AG10803 (cell line): Measurements from ENCODE around the gene PTPRE.

Source experiments
- DNase-seq: peaks from one replicate; pipeline ENCODE4 v3.0.0; 2010; ENCODE audit warnings: low read depth
- H3K4me3 ChIP-seq: 2 replicates; pipeline ENCODE4 v1.5.1; 2011; ENCODE audit warnings: mild to moderate bottlenecking, low read length, control low read depth
- TF ChIP-seq, protein P1 (sequence below): conservative IDR thresholded peaks from 2 replicates; pipeline ENCODE4 v1.5.1; 2011; ENCODE audit warnings: mild to moderate bottlenecking, low read length, control low read depth, inconsistent platforms

The PTPRE gene

DNA sequence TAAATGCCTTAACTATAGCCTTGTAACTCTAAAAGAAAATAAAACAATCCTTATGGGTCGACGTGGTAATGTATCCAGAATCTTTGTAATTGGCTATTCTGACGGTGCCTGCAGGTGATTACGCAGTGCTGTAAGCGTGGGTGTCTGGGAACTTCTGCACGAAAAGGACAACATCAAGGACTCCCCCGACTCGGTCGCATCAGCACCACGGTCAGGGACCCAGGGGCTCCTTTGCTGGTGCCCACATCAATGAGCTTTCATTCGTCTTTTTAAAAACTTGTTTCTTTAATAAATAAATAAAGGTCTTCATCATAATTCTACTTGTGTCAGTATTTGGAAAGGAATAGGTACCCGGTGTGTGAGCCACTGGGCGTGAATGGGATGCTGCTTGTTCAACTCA is 206.1 kb downstream of the PTPRE start:
- TF ChIP-seq, protein P1, sequence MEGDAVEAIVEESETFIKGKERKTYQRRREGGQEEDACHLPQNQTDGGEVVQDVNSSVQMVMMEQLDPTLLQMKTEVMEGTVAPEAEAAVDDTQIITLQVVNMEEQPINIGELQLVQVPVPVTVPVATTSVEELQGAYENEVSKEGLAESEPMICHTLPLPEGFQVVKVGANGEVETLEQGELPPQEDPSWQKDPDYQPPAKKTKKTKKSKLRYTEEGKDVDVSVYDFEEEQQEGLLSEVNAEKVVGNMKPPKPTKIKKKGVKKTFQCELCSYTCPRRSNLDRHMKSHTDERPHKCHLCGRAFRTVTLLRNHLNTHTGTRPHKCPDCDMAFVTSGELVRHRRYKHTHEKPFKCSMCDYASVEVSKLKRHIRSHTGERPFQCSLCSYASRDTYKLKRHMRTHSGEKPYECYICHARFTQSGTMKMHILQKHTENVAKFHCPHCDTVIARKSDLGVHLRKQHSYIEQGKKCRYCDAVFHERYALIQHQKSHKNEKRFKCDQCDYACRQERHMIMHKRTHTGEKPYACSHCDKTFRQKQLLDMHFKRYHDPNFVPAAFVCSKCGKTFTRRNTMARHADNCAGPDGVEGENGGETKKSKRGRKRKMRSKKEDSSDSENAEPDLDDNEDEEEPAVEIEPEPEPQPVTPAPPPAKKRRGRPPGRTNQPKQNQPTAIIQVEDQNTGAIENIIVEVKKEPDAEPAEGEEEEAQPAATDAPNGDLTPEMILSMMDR: no peak
- H3K4me3 ChIP-seq: no peak overlapping the region
- no peak for DNase-seq

DNA sequence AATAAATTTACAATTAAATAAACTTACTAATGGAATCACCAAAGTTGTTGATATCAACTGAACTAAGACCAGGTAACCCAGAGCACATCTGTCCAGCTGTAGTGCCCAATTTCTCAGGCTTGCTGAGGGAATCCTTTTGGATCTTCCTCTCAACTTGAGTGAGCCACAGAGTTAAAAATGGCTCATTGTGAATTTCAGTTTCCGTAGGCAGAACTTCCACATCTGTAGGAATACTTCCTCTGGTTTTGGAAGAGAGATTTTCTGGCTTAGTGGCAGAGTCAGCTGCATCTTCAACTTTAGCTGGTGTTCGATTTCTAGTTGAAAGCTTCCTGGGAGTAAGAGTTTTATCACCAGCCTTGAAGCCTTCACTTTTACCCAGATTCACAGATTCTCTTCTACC is 208.0 kb downstream of the PTPRE start:
- DNase-seq: no peak
- TF ChIP-seq, protein P1: no peak
- H3K4me3 ChIP-seq: no peak overlapping the region

DNA sequence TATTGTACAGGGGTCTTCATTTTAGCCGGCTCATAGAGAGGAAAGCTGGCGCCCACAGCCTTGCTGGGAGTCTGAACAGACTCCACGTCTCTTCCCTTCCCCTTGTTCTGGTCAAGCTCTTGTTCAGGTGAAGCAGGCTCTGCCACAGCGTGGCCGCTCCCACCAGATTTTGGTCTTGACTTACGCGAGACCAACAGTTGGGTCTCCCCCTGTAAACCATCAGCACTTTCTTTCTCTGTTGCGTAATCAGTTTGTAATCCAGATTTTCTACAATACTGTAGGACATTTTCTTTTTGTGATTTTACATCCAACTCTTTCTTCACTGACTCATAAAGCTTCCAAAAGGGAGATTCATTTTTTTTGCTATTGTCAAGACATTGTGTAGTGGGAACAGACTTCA is 208.5 kb downstream of the PTPRE start:
- DNase-seq: no peak
- TF ChIP-seq, protein P1: no peak

DNA sequence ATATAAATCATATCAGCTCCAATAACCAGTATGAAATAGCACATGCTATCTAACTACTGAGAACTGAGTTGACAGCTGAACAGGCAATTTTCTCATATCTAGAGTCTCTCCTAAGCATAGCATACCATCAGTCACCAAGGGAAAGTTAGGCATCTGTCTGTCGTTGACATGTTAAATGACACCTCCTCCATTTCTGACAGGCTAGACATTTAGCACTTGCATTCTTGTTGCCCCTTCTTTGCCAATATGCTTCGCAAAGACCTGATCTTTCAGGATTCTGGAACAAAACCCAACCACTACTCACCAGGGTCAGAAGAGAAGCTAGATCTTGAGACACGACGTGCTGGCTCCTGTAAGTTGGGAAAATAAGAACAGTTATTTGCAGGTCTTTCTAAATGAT is 209.3 kb downstream of the PTPRE start:
- DNase-seq: no peak
- H3K4me3 ChIP-seq: no peak overlapping the region
- TF ChIP-seq, protein P1: no peak

More for the DNA sequence above, 208.5 kb downstream of the PTPRE start:
- no peak overlapping the region for H3K4me3 ChIP-seq

DNA sequence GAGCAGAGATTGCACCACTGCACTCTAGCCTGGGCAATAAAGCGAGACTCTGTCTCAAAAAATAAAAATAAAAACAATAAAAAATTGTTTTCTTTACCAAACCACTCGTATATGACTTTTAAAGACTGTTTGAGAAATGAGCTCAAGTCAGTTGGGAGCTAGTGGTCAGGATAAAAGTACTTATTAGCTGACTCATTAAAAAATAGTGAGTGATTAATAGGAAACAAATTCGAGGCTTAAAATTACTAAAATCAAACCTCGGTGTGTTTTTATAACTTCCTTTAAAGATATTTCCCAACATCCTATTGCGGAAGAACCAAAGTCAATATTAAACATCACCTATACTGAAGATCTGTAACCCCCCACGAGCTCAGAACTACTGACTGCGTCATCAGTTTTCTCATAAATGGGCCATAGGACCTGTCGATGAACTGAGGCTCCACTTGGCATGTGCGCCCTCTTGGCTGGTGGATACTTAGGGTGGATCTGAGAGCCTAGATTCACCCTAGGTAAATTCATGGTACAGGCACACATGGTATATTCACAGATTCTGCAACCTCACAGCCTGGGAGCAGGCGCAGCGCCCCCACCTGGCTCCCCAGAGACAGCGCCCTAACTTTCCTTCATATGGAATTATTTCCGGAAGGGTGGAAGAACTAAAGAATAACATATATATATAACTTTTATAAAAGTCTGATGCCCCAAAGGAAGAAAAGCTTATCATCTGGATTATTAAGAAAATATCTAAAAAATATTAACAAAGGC is 210.1 kb downstream of the PTPRE start:
- TF ChIP-seq, protein P1: no peak
- no peak overlapping the region for H3K4me3 ChIP-seq
- no peak for DNase-seq

DNA sequence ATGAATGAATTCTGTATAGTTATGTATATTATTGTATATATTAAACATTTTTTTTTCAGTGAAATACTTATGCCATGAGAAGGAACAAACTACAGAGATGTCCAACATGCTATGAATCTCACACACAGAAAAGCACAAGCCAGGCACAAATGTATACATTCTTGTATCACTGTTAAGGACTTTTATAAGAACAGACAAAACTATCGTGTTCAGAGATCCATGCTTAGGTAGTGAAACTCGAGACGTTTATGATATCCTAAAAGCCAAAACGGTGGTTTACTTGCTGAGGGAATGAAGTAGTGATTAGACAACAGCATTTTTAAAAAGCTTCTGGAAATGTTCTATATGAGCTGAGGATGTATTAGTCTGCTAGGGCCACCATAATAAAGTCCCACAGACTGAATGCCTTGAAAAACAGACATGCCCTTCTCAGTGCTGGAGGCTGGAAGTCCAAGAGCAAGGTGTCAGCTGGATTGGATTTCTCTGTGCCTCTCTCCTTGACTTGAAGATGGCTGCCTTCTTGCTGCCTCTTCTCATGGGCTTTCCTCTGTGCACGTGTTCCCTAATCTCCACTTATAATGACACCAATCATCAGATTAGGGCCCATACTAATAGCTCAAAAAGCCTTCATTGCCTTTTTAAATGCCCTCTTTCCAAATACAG is 215.0 kb downstream of the PTPRE start:
- TF ChIP-seq, protein P1: no peak
- no peak for DNase-seq
- H3K4me3 ChIP-seq: no peak overlapping the region

DNA sequence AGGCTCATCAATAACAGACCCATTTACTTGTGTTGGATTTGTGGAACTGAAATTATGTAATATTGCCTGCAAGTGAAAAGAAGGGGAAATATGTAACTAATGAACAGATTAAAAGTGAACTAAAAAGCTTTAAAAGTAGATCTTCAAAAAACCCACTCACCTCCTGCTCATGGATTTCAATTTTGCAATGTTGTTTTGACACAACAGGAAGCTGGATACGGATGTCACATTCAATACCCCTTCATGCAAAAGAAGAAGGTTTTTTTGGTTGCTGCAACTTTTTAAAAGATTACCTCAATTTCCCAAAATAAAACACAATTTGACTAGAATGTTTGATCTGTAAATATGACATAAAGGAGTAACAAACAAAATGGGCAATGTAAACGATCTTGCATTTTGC is 216.0 kb downstream of the PTPRE start:
- H3K4me3 ChIP-seq: no peak overlapping the region
- no peak for DNase-seq
- TF ChIP-seq, protein P1: no peak
